Central memory CD4-positive, alpha-beta T cell (primary cell): ENCODE measurements around the gene TTC23L.
"Not testable (repeated sequence)": the region's sequence is repeated elsewhere in the genome, so short reads cannot be mapped to it uniquely, and the experiment has no call there.

Experiments used
- DNase-seq: peaks from one replicate; pipeline ENCODE4 v3.0.0; 2022
- total RNA-seq, 3 experiments: gene quantifications; one replicate each; lab custom pipeline; 2026; lab: John Stamatoyannopoulos, UW

The TTC23L gene
- 0.04 to 0.77 (median 0.27) reads per million in 3 experiments for total RNA-seq

GRCh38 chr5:34838785-34839714 is at the start of gene TTC23L:
TTC23L (plus strand) TSS chr5:34839164; CDS start chr5:34840672, 1,508 bp downstream.
- DNase-seq: peak; percentile 91

- no peak for DNase-seq
These were observed 49.3 kb upstream of the TTC23L start for GRCh38 chr5:34789639-34790038.

- no peak for DNase-seq
These were observed 48.9 kb upstream of the TTC23L start for GRCh38 chr5:34790069-34790468.

- no peak for DNase-seq
These were observed 47.2 kb upstream of the TTC23L start for GRCh38 chr5:34791761-34792244.

- DNase-seq: no peak
These were observed 36.0 kb upstream of the TTC23L start for GRCh38 chr5:34802834-34803563.

- DNase-seq: no peak
These were observed 34.8 kb upstream of the TTC23L start for GRCh38 chr5:34803974-34804732.

GRCh38 chr5:34804913-34805312 is 34.1 kb upstream of the TTC23L start:
- DNase-seq: no peak

- no peak for DNase-seq
These were observed 32.4 kb upstream of the TTC23L start for GRCh38 chr5:34806532-34806931.

GRCh38 chr5:34811706-34812105 is 27.3 kb upstream of the TTC23L start:
- no peak for DNase-seq

GRCh38 chr5:34813509-34813908 is 25.5 kb upstream of the TTC23L start:
- no peak for DNase-seq

GRCh38 chr5:34817558-34818351 is 21.2 kb upstream of the TTC23L start:
- no peak for DNase-seq

GRCh38 chr5:34818717-34819116 is 20.2 kb upstream of the TTC23L start:
- no peak for DNase-seq

GRCh38 chr5:34820593-34820992 is 18.4 kb upstream of the TTC23L start:
- no peak for DNase-seq

- no peak for DNase-seq
These were observed 15.8 kb upstream of the TTC23L start for GRCh38 chr5:34822956-34823715.

- no peak for DNase-seq
These were observed 12.6 kb upstream of the TTC23L start for GRCh38 chr5:34826347-34826746.

- DNase-seq: no peak
These were observed 11.1 kb upstream of the TTC23L start for GRCh38 chr5:34827588-34828506.

GRCh38 chr5:34830827-34831226 is 8.1 kb upstream of the TTC23L start:
- not testable (repeated sequence) for DNase-seq

GRCh38 chr5:34831303-34831702 is 7.7 kb upstream of the TTC23L start:
- no peak for DNase-seq

GRCh38 chr5:34832568-34832967 is 6.4 kb upstream of the TTC23L start:
- no peak for DNase-seq

- no peak for DNase-seq
These were observed 5.9 kb upstream of the TTC23L start for GRCh38 chr5:34833090-34833489.
